HepG2 (cell line): Measurements from ENCODE around the gene GFOD1. TPM values are rescaled to one million over a fixed set of nuclear protein-coding genes. Genes with fewer than 3 reads are reported as not detected.

Experiments
- ATAC-seq: fragments of 200-7000 bp; cut with Tn5 transposase; 3 replicates; pipeline ENCODE4 v1.9.1; 2020; ENCODE audit warnings: mild to moderate bottlenecking, moderate library complexity
- BruUV-seq: library from RNA; stranded (reverse); fragments of 400-500 nt; replicated peaks from 2 replicates; lab custom pipeline; 2021; lab: Mats Ljungman, UMichigan
- CTCF ChIA-PET: fragments of 300-600 bp; formaldehyde crosslinking; extraction: SDS; loops from one replicate; lab custom pipeline; 2021; ENCODE audit warnings: low total read pairs, inconsistent platforms, low intra/inter-chr PET ratio; lab: Yijun Ruan, JAX
- POLR2A ChIA-PET: fragments of 350-600 bp; sonication (Branson Sonifier 250); formaldehyde crosslinking; loops from one replicate; lab custom pipeline; 2020; ENCODE audit warnings: antibody characterized with exemption, inconsistent platforms; lab: Yijun Ruan, JAX
- DNase-seq: peaks from one replicate; pipeline ENCODE4 v3.0.0-alpha.2; 2015; ENCODE audit warnings: low spot score
- FAIRE-seq: peaks from 3 replicates; lab custom pipeline; 2011; peaks lifted over from hg19 to GRCh38; lab: Jason Lieb, UNC
- H2AFZ ChIP-seq: one replicate; pipeline ENCODE4 v1.6.1; 2011; ENCODE audit warnings: low read length, inconsistent platforms
- H3K27ac ChIP-seq: fragments of 300-600 bp; 3 replicates; pipeline ENCODE4 v1.8.0; 2011; ENCODE audit warnings: mixed run types, mild to moderate bottlenecking, mixed read lengths, low read length, inconsistent platforms; ENCODE audit not compliant: insufficient read depth; ENCODE audit errors: extremely low read length
- H3K27me3 ChIP-seq, 2 experiments: fragments of 200-600 bp in 1 of 2; 2 replicates in 1 of 2; 3 replicates in 1 of 2; pipeline versions ENCODE4 v1.6.0 to v1.8.0; 2011; ENCODE audit warnings: low read length in 2 of 2, mild to moderate bottlenecking in 2 of 2, moderate library complexity in 2 of 2, inconsistent platforms in 1 of 2; ENCODE audit not compliant: insufficient read depth in 2 of 2, control insufficient read depth in 1 of 2
- H3K36me3 ChIP-seq, 2 experiments: fragments of 200-600 bp in 1 of 2; replicated peaks in 1 of 2; 2 replicates in 1 of 2; 3 replicates in 1 of 2; pipeline versions ENCODE4 v1.5.1 to v1.8.0; 2011; ENCODE audit warnings: low read length in 2 of 2, inconsistent platforms in 1 of 2; ENCODE audit not compliant: insufficient read depth in 2 of 2, control insufficient read depth in 1 of 2
- H3K4me1 ChIP-seq: 2 replicates; pipeline ENCODE4 v1.5.1; 2012; ENCODE audit warnings: low read length, inconsistent platforms; ENCODE audit not compliant: insufficient read depth
- H3K4me2 ChIP-seq: 2 replicates; pipeline ENCODE4 v1.6.0; 2011; ENCODE audit warnings: low read depth, low read length, inconsistent platforms
- H3K4me3 ChIP-seq, 3 experiments: fragments of 200-600 bp in 1 of 3; sonication (generic), shearing (Covaris generic) in 1 of 3; replicated peaks in 1 of 3; 2 replicates each; pipeline ENCODE4 v1.5.1; 2011 to 2016; ENCODE audit warnings: low read length in 3 of 3, inconsistent platforms in 2 of 3, low read depth in 2 of 3, mild to moderate bottlenecking in 2 of 3, control low read depth in 1 of 3, mixed read lengths in 1 of 3; ENCODE audit not compliant: insufficient read depth in 1 of 3
- H3K79me2 ChIP-seq: one replicate; pipeline ENCODE4 v1.6.1; 2011; ENCODE audit warnings: low read length, inconsistent platforms; ENCODE audit not compliant: insufficient read depth
- H3K9ac ChIP-seq: 2 replicates; pipeline ENCODE4 v1.6.0; 2011; ENCODE audit warnings: mild to moderate bottlenecking, low read depth, low read length, inconsistent platforms; ENCODE audit not compliant: insufficient read depth
- H3K9me3 ChIP-seq: 2 replicates; pipeline ENCODE4 v1.5.1; 2012; ENCODE audit warnings: mild to moderate bottlenecking, low read length
- H4K20me1 ChIP-seq: 2 replicates; pipeline ENCODE4 v1.6.0; 2011; ENCODE audit warnings: inconsistent platforms, mild to moderate bottlenecking, low read length, moderate library complexity; ENCODE audit not compliant: insufficient read depth
- HNRNPK ChIP-seq: fragments of 200-400 bp; formaldehyde crosslinking; IDR thresholded peaks from 2 replicates; pipeline ENCODE4 v1.6.1; 2018; ENCODE audit warnings: low read length, low read depth, moderate library complexity, mild to moderate bottlenecking; ENCODE audit not compliant: poor library complexity, severe bottlenecking
- KMT2A ChIP-seq: sonication (generic); formaldehyde crosslinking; IDR thresholded peaks from 2 replicates; pipeline ENCODE4 v1.4.0; 2020; ENCODE audit warnings: missing genetic modification reagents
- PRDM10 ChIP-seq: sonication (generic); formaldehyde crosslinking; IDR thresholded peaks from 2 replicates; pipeline ENCODE4 v1.4.0; 2020; ENCODE audit warnings: low read depth, missing genetic modification reagents
- PRPF4 ChIP-seq: fragments of 200-400 bp; formaldehyde crosslinking; IDR thresholded peaks from 2 replicates; pipeline ENCODE4 v1.6.1; 2016; ENCODE audit warnings: low read length, low read depth; ENCODE audit not compliant: poor library complexity, severe bottlenecking
- RAD51 ChIP-seq: fragments of 450-650 bp; IDR thresholded peaks from 2 replicates; pipeline ENCODE4 v1.6.1; 2016; ENCODE audit warnings: borderline replicate concordance
- THAP11 ChIP-seq: IDR thresholded peaks from 2 replicates; pipeline ENCODE4 v1.6.1; 2016; ENCODE audit warnings: missing biosample characterization, missing genetic modification reagents
- ZKSCAN5 ChIP-seq: sonication (generic); formaldehyde crosslinking; IDR thresholded peaks from 2 replicates; pipeline ENCODE4 v1.5.1; 2020; ENCODE audit warnings: mild to moderate bottlenecking, missing genetic modification reagents
- ZNF329 ChIP-seq: sonication (generic); formaldehyde crosslinking; IDR thresholded peaks from 2 replicates; pipeline ENCODE4 v1.9.0; 2021; ENCODE audit warnings: low read depth, mild to moderate bottlenecking, missing genetic modification reagents
- ZNF343 ChIP-seq: sonication (generic); formaldehyde crosslinking; IDR thresholded peaks from 2 replicates; pipeline ENCODE4 v1.4.0; 2020; ENCODE audit warnings: mild to moderate bottlenecking, missing genetic modification reagents
- WGBS: methylation state at CpG from one replicate; pipeline ENCODE4 v1.1.6; 2017; ENCODE audit warnings: low lambda C conversion rate; 5-methylcytosine and 5-hydroxymethylcytosine counted together
- in situ Hi-C: cut with HindIII; loops from 2 replicates; pipeline ENCODE4 v1.10.0; 2017; ENCODE audit warnings: low pct_unique_long_range_greater_than_20kb; ENCODE audit not compliant: extremely low pct_ligation_motif_present
- intact Hi-C: fragments of 100-400 bp; cut with micrococcal nuclease; formaldehyde crosslinking; loops from one replicate; pipeline ENCODE4 v1.10.0; 2022; ENCODE audit not compliant: unreplicated experiment
- polyA plus RNA-seq, 8 experiments: library from polyadenylated mRNA; depleted of rRNA in 3 of 8; stranded (reverse) in 7 of 8; unstranded in 1 of 8; fragments of >200 nt; fragmentation: Illumina TruSeq in 4 of 8; extraction: Trizol in 4 of 8; gene quantifications; 2 replicates each; pipeline versions ENCODE4 v1.2.1 to v1.2.3, GENCODE V29; 2011 to 2016; ENCODE audit warnings: low read depth in 4 of 8, missing spikeins in 1 of 8, mixed read lengths in 1 of 8; ENCODE audit not compliant: insufficient read depth in 1 of 8
- total RNA-seq, 5 experiments: library from RNA; depleted of rRNA; stranded (reverse); fragments of >200 nt; fragmentation: Illumina TruSeq; extraction: Trizol; gene quantifications; 2 replicates each; pipeline ENCODE4 v1.2.3, GENCODE V29; 2016; ENCODE audit warnings: low read depth in 1 of 5

The GFOD1 gene
- total and polyA plus RNA-seq, 2 of the 13 experiments (the other 11 are each of a cell fraction or from before 2014, with no cell fraction given) = 1.9 to 6.4 TPM

GRCh38 chr6:13384966-13385365, 102.4 kb downstream of the GFOD1 start:
- Histone ChIP-seq H3K36me3 (no peaks in the 10 kb centered on the region), H3K9me3 (no peaks in the 10 kb centered on the region), H3K27me3 (no peaks in the 10 kb centered on the region), H2AFZ (no peak overlapping the region), H3K79me2 (no peaks in the 10 kb centered on the region), H3K9ac (no peak overlapping the region), H4K20me1 (no peaks in the 10 kb centered on the region), H3K4me2 (no peak overlapping the region), H3K27ac (no peak overlapping the region), H3K4me1 (peaks cover 7% of the 10 kb centered on the region), H3K4me3 (no peak overlapping the region)
- ChIA-PET CTCF (no interaction called here), POLR2A (no interaction called here)
- no peak for FAIRE-seq
- WGBS = 93% methylated on average over 5 of the region's 5 CpGs
- no peak for ATAC-seq
- no peak for TF ChIP-seq RAD51
- TF ChIP-seq HNRNPK = no peak
- TF ChIP-seq ZNF343 (CRISPR knock-in tag) = no peak
- TF ChIP-seq ZNF329 (CRISPR knock-in tag) = no peak
- no peak for TF ChIP-seq THAP11 (CRISPR knock-in tag)
- TF ChIP-seq KMT2A (CRISPR knock-in tag) = no peak
- TF ChIP-seq PRDM10 (CRISPR knock-in tag) = no peak
- no peak for TF ChIP-seq PRPF4
- TF ChIP-seq ZKSCAN5 (CRISPR knock-in tag) = no peak
- in situ Hi-C loops (no loop called here), intact Hi-C loops (no loop called here)
- DNase-seq = no peak
- BruUV-seq = no TSS peak
